B cell (primary cell): Measurements from ENCODE around the gene PLCB4.

Experiments
- CTCF ChIP-seq: fragments of 200-600 bp; IDR thresholded peaks from one replicate; pipeline ENCODE4 v1.8.0; 2022; ENCODE audit warnings: antibody characterized with exemption, mild to moderate bottlenecking
- EZH2 ChIP-seq: IDR thresholded peaks from 2 replicates; pipeline ENCODE4 v1.6.1; 2012; ENCODE audit warnings: borderline replicate concordance, low read depth, mild to moderate bottlenecking, moderate library complexity, low read length; ENCODE audit not compliant: insufficient read depth, poor library complexity, severe bottlenecking

- TF ChIP-seq CTCF (no peak), EZH2 (no peak)
Measured at GRCh38 chr20:9474835-9475415, 406.0 kb downstream of the PLCB4 start.
